Esophagus muscularis mucosa (tissue), 4 donors: ENCODE results near the gene WDCP. TPM values are rescaled to one million over a fixed set of nuclear protein-coding genes. Genes with fewer than 3 reads are reported as not detected.
"Not testable (repeated sequence)": the region's sequence is repeated elsewhere in the genome, so short reads cannot be mapped to it uniquely, and the experiment has no call there.

Experiments used
- DNase-seq: peaks from one replicate; pipeline ENCODE4 v3.0.0-alpha.2; 2017; ENCODE audit errors: extremely low spot score
- H3K27ac ChIP-seq, 4 donors: fragments of 200-600 bp; sonication (generic); replicated peaks in 1 of 4; 1 replicate in 3 of 4; 2 replicates in 1 of 4; pipeline ENCODE4 v1.5.1; 2016 to 2019; ENCODE audit warnings: mild to moderate bottlenecking in 1 of 4
- H3K27me3 ChIP-seq, 4 donors: fragments of 200-600 bp; sonication (generic); one replicate each; pipeline versions ENCODE4 v1.5.1 to v1.6.0; 2016 to 2019
- H3K36me3 ChIP-seq, 4 donors: fragments of 200-600 bp; sonication (generic); one replicate each; pipeline ENCODE4 v1.5.1; 2016 to 2019
- H3K4me1 ChIP-seq, 4 donors: fragments of 200-600 bp; sonication (generic); one replicate each; pipeline ENCODE4 v1.5.1; 2016 to 2019
- H3K4me3 ChIP-seq, 4 donors: fragments of 200-600 bp; sonication (generic); 1 replicate in 2 of 4; 2 replicates in 2 of 4; pipeline ENCODE4 v1.5.1; 2016 to 2019; ENCODE audit warnings: mild to moderate bottlenecking in 4 of 4, moderate library complexity in 1 of 4
- H3K9me3 ChIP-seq, 4 donors: fragments of 200-600 bp; sonication (generic); 1 replicate in 3 of 4; 2 replicates in 1 of 4; pipeline ENCODE4 v1.5.1; 2016 to 2019
- CTCF ChIP-seq, 3 experiments: fragments of 200-600 bp in 2 of 3; fragments of 450-650 bp in 1 of 3; sonication (generic) in 2 of 3; IDR thresholded peaks; one replicate each; pipeline ENCODE4 v1.5.1; 2017 to 2019; ENCODE audit warnings: antibody characterized with exemption in 3 of 3, mild to moderate bottlenecking in 2 of 3, moderate library complexity in 1 of 3
- EP300 ChIP-seq: sonication (generic); formaldehyde crosslinking; IDR thresholded peaks from one replicate; pipeline ENCODE4 v1.6.1; 2017; ENCODE audit warnings: antibody characterized with exemption
- POLR2A ChIP-seq: fragments of 450-650 bp; IDR thresholded peaks from one replicate; pipeline ENCODE4 v1.6.1; 2017; ENCODE audit warnings: antibody characterized with exemption, moderate library complexity, mild to moderate bottlenecking, low read depth
- POLR2AphosphoS5 ChIP-seq, 2 donors: sonication (generic); formaldehyde crosslinking; IDR thresholded peaks; one replicate each; pipeline ENCODE4 v1.6.1; 2017; ENCODE audit warnings: antibody characterized with exemption in 2 of 2
- WGBS: methylation state at CpG from one replicate; pipeline ENCODE4 v1.1.5; 2018; 5-methylcytosine and 5-hydroxymethylcytosine counted together
- intact Hi-C: fragments of 100-400 bp; cut with DNase I; formaldehyde crosslinking; loops from one replicate; pipeline ENCODE4 v1.15.1; 2023
- total RNA-seq, 4 donors: library from RNA; depleted of rRNA; stranded (reverse); fragments of >200 nt; gene quantifications; one replicate each; pipeline versions ENCODE4 v1.1.0 to v1.2.1, GENCODE V29; 2016

Gene WDCP
- total RNA-seq, 4 donors from 2014 or later, result 4.5 to 9.1 (median 6.2) TPM

GRCh38 chr2:24017711-24018110, 29.5 kb downstream of the WDCP start:
- intact Hi-C loops, result no loop called here
- DNase-seq, result no peak
- Histone ChIP-seq H3K27ac (no peak overlapping the region), H3K27me3 (peaks cover 0 to 2% (median 0%) of the 10 kb centered on the region in 4 donors), H3K4me3 (no peak overlapping the region), H3K36me3 (peaks cover 2 to 7% (median 6%) of the 10 kb centered on the region in 4 donors), H3K9me3 (no peaks in the 10 kb centered on the region), H3K4me1 (no peaks in the 10 kb centered on the region)
- no peak for TF ChIP-seq POLR2A
- no peak for TF ChIP-seq EP300
- TF ChIP-seq CTCF (IDR thresholded peaks at IDR 0.05), result no peak
- no peak for TF ChIP-seq POLR2AphosphoS5 (IDR thresholded peaks at IDR 0.05)
- WGBS, result 89% methylated on average over 8 of the region's 8 CpGs

DNA sequence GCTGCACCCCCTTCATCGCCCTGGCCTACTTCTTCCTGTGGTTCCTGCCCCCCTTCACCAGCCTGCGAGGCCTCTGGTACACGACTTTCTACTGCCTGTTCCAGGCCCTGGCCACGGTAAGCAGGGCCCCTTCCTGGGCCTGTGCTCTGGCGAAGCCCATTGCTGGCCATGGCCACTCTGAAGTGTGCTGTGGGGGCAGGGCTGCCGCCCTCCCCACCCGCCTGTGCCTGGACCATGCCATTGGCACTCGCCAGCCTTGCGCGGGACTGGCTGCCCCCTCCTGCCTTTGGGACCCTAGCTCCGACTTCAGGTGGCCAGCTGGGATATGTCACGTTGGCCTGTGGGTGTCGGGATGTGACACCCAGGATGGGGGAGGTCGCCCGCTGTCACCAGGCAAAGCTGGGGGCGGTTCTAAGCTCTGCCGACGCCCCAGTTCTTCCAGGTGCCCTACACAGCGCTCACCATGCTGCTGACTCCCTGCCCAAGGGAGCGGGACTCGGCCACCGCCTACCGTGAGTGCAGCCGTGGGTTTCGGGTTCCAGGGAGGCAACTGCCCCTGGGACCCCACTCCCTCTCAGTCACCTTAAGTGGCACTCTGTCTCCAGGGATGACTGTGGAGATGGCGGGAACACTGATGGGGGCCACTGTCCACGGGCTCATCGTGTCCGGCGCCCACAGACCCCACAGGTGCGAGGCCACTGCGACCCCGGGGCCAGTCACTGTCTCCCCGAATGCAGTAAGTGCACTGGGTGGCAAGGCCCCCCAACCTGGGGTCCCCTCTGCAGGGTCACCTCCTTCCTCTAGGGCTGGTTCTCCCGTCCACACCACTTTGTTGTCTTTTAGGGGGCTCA, 30.1 kb downstream of the WDCP start:
- Histone ChIP-seq H3K4me3 (no peak overlapping the region), H3K4me1 (no peaks in the 10 kb centered on the region), H3K27ac (no peak overlapping the region), H3K27me3 (peaks cover 0 to 8% (median 0%) of the 10 kb centered on the region in 4 donors), H3K36me3 (peaks cover 0 to under 1% (median under 1%) of the 10 kb centered on the region in 4 donors), H3K9me3 (no peaks in the 10 kb centered on the region)
- no peak for DNase-seq
- TF ChIP-seq POLR2AphosphoS5 (IDR thresholded peaks at IDR 0.05) (no peak), CTCF (IDR thresholded peaks at IDR 0.05) (no peak), POLR2A (no peak), EP300 (no peak)
- intact Hi-C loops, result no loop called here
- WGBS, result 87% methylated on average over 16 of the region's 35 CpGs

DNA sequence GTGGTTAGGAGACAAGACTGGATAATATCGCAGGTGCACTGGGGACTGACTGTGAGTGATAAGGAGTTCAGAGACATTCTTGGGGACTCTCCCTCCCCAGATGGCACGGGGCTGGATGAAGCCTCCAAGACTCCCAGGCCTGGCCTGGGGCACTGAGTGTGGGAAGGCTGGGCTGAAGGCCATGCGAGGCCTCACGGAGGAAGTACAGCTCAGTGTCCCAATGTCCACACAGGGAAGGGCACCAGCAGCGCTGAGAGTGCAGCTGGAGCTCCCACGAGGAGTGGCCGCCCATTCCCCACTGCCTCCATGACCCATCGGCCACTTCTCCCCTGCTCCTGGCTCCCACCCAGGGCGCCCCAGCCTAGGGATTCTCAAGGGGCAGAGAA, 30.8 kb downstream of the WDCP start:
- Histone ChIP-seq H3K27me3 (peaks cover 0 to 12% (median 0%) of the 10 kb centered on the region in 4 donors), H3K4me1 (no peaks in the 10 kb centered on the region), H3K27ac (no peak overlapping the region), H3K4me3 (no peak overlapping the region), H3K9me3 (no peaks in the 10 kb centered on the region), H3K36me3 (no peaks in the 10 kb centered on the region)
- no peak for DNase-seq
- no peak for TF ChIP-seq CTCF (IDR thresholded peaks at IDR 0.05)
- TF ChIP-seq POLR2AphosphoS5 (IDR thresholded peaks at IDR 0.05), result no peak
- no peak for TF ChIP-seq POLR2A
- no peak for TF ChIP-seq EP300
- intact Hi-C loops, result no loop called here
- 77% methylated on average over 4 of the region's 9 CpGs for WGBS

DNA sequence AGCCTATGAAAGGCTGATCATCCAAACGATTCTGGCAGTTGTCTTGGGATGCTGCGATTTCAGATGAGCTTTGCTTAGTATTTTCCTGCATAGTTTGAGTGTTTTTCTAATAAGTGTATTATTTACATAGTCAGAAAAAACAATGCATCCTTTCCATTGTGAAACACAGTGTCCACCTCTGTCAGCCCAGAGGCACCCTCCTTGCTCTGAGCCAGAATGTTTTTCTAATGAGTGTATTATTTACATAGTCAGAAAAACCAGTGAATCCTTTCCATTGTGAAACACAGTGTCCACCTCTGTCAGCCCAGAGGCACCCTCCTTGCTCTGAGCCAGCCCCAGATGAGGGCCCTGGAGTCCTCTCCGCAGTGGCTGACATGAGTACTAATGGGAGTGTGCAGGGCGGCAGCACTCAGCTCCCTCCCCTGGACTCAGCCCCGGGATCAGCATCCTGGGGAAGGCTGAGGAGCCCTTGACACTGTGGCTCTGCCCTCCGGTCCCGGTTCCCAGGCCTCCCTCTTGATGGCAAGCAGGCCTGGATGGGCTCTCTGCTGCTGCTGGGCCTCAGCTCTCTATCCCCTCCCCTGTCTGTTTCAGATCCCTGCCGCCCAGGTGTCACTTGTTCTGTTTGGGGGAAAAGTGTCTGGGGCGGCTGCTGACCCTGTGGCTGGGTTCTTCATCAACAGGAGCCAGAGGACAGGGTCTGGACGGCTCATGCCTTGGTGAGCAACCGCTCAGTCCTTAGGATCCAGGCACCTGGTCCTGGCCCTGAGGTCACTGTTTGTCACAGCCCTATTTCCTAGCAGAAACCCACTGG, 31.4 kb downstream of the WDCP start:
- Histone ChIP-seq H3K4me1 (peaks cover 0 to 3% (median 0%) of the 10 kb centered on the region in 4 donors), H3K4me3 (no peak overlapping the region), H3K27me3 (peaks cover 0 to 18% (median 3%) of the 10 kb centered on the region in 4 donors), H3K36me3 (no peaks in the 10 kb centered on the region), H3K9me3 (no peaks in the 10 kb centered on the region), H3K27ac (no peak overlapping the region)
- TF ChIP-seq EP300, result no peak
- no peak for TF ChIP-seq CTCF (IDR thresholded peaks at IDR 0.05)
- no peak for TF ChIP-seq POLR2AphosphoS5 (IDR thresholded peaks at IDR 0.05)
- no peak for TF ChIP-seq POLR2A
- 81% methylated on average over 11 of the region's 11 CpGs for WGBS
- intact Hi-C loops, result no loop called here
- DNase-seq, result no peak

DNA sequence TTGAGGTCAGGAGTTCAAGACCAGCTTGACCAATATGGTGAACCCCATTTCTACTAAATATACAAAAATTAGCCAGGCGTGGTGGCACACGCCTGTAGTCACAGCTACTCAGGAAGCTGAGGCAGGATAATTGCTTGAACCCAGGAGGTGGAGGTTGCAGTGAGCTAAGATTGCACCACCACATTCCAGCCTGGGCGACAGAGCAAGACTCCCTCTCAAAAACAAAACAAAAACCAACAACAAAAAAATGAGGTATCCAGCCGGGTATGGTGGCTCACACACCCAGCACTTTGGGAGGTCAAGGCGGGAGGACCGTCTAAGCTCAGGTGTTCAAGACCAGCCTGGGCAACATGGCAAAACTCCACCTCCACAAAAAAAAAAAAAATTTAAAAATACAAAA, 32.3 kb downstream of the WDCP start:
- H3K9me3 ChIP-seq, DNase-seq, intact Hi-C loops, H3K27ac ChIP-seq, H3K36me3 ChIP-seq, H3K4me3 ChIP-seq: not testable (repeated sequence)
- Histone ChIP-seq H3K27me3 (peaks cover 2 to 27% (median 12%) of the 10 kb centered on the region in 4 donors), H3K4me1 (peaks cover 4 to 12% (median 8%) of the 10 kb centered on the region in 4 donors)
- 91% methylated on average over 6 of the region's 6 CpGs for WGBS
